MM.1S (cell line): Measurements from ENCODE around the gene EFNA3.
A peak's percentile ranks its signal among the peaks of the same experiment; 100 is the strongest.

Experiments
- DNase-seq: peaks from one replicate; pipeline ENCODE4 v3.0.0-alpha.2; 2015
- H2AFZ ChIP-seq: fragments of 300-600 bp; sonication (generic); 2 replicates; pipeline ENCODE4 v1.6.0; 2016; ENCODE audit warnings: antibody characterized with exemption, low read length
- H3F3A ChIP-seq: fragments of 300-600 bp; sonication (generic); 2 replicates; pipeline ENCODE4 v1.6.1; 2016; ENCODE audit warnings: mild to moderate bottlenecking, antibody characterized with exemption, low read length, moderate library complexity, mixed read lengths; ENCODE audit not compliant: insufficient read depth
- H3K27ac ChIP-seq: fragments of 300-600 bp; sonication (generic); 2 replicates; pipeline ENCODE4 v1.5.1; 2016; ENCODE audit warnings: mild to moderate bottlenecking, low read length
- H3K27me3 ChIP-seq: fragments of 300-600 bp; sonication (generic); replicated peaks from 2 replicates; pipeline ENCODE4 v1.6.0; 2016; ENCODE audit warnings: low read length; ENCODE audit not compliant: insufficient read depth
- H3K36me3 ChIP-seq: fragments of 300-600 bp; sonication (generic); replicated peaks from 2 replicates; pipeline ENCODE4 v1.6.1; 2016; ENCODE audit warnings: mild to moderate bottlenecking, low read length, mixed read lengths; ENCODE audit not compliant: insufficient read depth
- H3K4me1 ChIP-seq: fragments of 300-600 bp; sonication (generic); 2 replicates; pipeline ENCODE4 v1.6.1; 2016; ENCODE audit warnings: low read length, mixed read lengths
- H3K4me2 ChIP-seq: fragments of 300-600 bp; sonication (generic); 2 replicates; pipeline ENCODE4 v1.6.0; 2016; ENCODE audit warnings: low read depth, low read length
- H3K4me3 ChIP-seq: fragments of 300-600 bp; sonication (generic); 2 replicates; pipeline ENCODE4 v1.5.1; 2016; ENCODE audit warnings: low read length, mixed read lengths
- H3K79me2 ChIP-seq: fragments of 300-600 bp; sonication (generic); 2 replicates; pipeline ENCODE4 v1.6.1; 2016; ENCODE audit warnings: mixed run types, low read length, mixed read lengths
- H3K9ac ChIP-seq: fragments of 300-600 bp; sonication (generic); 2 replicates; pipeline ENCODE4 v1.6.1; 2016; ENCODE audit warnings: low read length, mixed read lengths
- H3K9me2 ChIP-seq: fragments of 300-600 bp; sonication (generic); replicated peaks from 2 replicates; pipeline ENCODE4 v1.6.1; 2016; ENCODE audit warnings: mild to moderate bottlenecking, low read length, mixed read lengths; ENCODE audit not compliant: insufficient read depth
- H3K9me3 ChIP-seq: fragments of 300-600 bp; sonication (generic); replicated peaks from 2 replicates; pipeline ENCODE4 v1.6.1; 2016; ENCODE audit warnings: mild to moderate bottlenecking, low read length, mixed read lengths; ENCODE audit not compliant: insufficient read depth
- H4K20me1 ChIP-seq: fragments of 300-600 bp; sonication (generic); 2 replicates; pipeline ENCODE4 v1.6.1; 2016; ENCODE audit warnings: mild to moderate bottlenecking, low read length, moderate library complexity, mixed read lengths; ENCODE audit not compliant: insufficient read depth
- CTCF ChIP-seq: fragments of 300-600 bp; sonication (generic); IDR thresholded peaks from 2 replicates; pipeline ENCODE4 v1.5.1; 2016; ENCODE audit warnings: antibody characterized with exemption, low read length, mixed read lengths
- EZH2 ChIP-seq: fragments of 300-600 bp; sonication (generic); optimal IDR thresholded peaks from 2 replicates; pipeline ENCODE3; 2017; ENCODE audit warnings: low read depth, mild to moderate bottlenecking, antibody characterized with exemption, low read length, mixed read lengths
- EZH2phosphoT487 ChIP-seq: fragments of 300-600 bp; sonication (generic); IDR thresholded peaks from 2 replicates; pipeline ENCODE4 v1.6.1; 2018; ENCODE audit warnings: antibody characterized with exemption, low read length

EFNA3 gene, protein sequence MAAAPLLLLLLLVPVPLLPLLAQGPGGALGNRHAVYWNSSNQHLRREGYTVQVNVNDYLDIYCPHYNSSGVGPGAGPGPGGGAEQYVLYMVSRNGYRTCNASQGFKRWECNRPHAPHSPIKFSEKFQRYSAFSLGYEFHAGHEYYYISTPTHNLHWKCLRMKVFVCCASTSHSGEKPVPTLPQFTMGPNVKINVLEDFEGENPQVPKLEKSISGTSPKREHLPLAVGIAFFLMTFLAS

DNA sequence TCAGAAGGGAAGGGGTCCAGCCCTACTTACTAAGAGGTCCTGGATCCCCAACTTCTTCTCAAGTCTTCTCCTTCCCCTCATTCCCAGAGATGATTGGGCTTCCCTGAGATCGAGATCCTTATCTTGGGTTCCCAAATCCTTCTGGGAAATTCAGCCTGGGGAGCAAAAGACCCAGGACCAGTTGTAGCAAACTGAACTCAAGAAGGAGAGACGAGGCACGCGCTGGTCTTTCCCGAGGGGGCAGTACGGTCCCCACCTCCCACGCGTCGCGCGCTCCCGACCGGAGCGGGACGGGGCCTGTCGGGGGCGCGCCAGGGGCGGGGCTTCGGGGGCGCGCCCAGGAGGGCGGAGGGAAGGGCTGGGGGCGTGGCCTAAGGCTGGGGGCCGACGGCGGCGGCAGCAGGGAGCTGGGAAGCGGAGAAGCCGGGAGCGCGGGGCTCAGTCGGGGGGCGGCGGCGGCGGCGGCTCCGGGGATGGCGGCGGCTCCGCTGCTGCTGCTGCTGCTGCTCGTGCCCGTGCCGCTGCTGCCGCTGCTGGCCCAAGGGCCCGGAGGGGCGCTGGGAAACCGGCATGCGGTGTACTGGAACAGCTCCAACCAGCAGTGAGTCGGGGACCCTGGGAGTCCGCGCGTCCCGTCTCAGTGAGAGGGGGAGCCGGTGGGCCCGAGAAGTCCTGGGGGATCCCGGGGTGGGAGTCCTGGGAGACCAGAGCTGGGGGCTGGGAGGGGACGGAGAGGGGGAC is at the start of gene EFNA3:
Gene EFNA3 (plus strand): TSS at position 369 of the 741 bp plus-strand sequence. CDS start 105 bp downstream, at position 474.
- Histone ChIP-seq H3K9ac (no peak within 1 kb of the TSS), H3K27me3 (peaks cover 48% of the 10 kb centered on the region), H3F3A (peaks cover 21% of the 10 kb centered on the region), H3K9me2 (no peaks in the 10 kb centered on the region), H3K4me3 (peak within 1 kb of the TSS; percentile 46), H3K27ac (no peak within 1 kb of the TSS), H3K9me3 (no peaks in the 10 kb centered on the region), H3K4me1 (peaks cover 54% of the 10 kb centered on the region), H3K4me2 (peak within 1 kb of the TSS; percentile 89), H4K20me1 (no peaks in the 10 kb centered on the region), H2AFZ (no peak within 1 kb of the TSS), H3K79me2 (no peaks in the 10 kb centered on the region), H3K36me3 (no peaks in the 10 kb centered on the region)
- peak; percentile 55 for DNase-seq
- no peak for TF ChIP-seq EZH2phosphoT487
- no peak for TF ChIP-seq EZH2
- no peak for TF ChIP-seq CTCF

DNA sequence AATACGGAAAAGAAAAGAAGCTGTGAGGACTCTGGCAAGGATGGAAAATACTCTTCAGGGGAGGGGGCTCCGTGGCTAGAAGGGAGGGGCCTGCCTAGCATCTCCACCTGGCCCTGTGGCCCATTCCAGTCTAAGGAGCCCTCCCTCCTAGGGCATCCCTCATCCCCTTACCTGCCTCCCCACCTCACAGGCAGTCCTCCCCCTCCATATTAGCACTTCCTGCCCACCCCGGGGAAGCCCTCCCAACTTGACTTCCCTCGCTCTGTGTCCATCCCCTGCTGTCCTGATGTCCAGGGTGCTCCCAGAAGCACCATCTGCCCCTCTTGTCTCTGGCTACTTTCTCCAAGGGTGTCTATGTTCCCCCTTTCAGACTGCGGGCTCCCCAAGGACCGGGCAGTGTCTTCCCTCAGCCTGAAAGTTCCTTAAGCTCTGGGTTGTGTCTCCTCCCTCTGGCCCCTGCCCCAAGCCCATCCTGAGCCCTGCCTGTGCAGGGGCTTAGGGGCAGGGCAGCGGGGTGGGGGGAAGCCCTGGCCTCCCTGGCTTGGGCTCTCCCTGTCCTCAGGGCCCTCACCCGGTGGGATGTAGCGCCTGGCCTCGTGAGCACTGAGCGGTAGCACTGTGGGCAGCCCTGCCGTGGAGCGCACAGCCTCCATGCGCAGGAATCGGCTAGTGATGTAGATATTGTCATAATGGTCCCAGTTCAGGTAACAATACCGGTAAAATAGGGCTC is 49.0 kb upstream of the EFNA3 start:
- Histone ChIP-seq H3K27me3 (0 out of 2 replicates have a peak, but pooled peaks cover 8% of the 10 kb centered on the region), H2AFZ (no peak overlapping the region), H3K4me1 (no peaks in the 10 kb centered on the region), H3K4me3 (no peak overlapping the region), H3K27ac (no peak overlapping the region), H3K9me2 (no peaks in the 10 kb centered on the region), H3F3A (no peaks in the 10 kb centered on the region), H3K36me3 (no peaks in the 10 kb centered on the region), H3K4me2 (no peak overlapping the region), H4K20me1 (no peaks in the 10 kb centered on the region), H3K9me3 (no peaks in the 10 kb centered on the region), H3K9ac (no peak overlapping the region), H3K79me2 (no peaks in the 10 kb centered on the region)
- DNase-seq, result no peak
- TF ChIP-seq EZH2 (no peak), CTCF (no peak), EZH2phosphoT487 (no peak)

DNA sequence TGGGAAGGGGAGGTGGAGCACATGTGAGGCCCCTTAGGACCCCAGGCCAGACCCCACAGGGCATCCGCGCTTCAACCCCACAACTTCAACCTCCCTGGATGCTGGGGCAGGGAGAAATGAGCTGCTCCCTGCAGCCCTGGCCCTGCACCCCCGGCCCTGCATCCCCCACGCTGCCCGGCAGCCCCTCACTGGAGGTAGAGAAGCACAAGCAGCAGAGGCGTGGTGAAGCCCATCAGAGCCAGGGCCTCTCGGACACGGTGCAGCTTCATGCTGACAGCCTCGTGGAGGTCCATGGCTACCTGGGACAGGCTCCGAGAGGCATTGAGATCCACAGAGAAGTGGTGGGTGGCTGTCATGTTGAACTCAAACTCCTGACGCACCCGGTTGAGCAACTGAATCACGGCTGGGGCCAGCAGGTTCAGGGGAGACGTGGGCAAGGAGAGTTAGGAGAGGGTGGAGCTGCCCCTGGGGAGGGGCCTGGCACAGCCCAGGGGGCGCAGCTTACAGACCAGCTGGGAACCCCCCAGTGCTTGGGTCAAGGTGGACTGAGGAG is 48.3 kb upstream of the EFNA3 start:
- TF ChIP-seq CTCF, result no peak
- no peak for TF ChIP-seq EZH2
- TF ChIP-seq EZH2phosphoT487, result no peak
- H4K20me1 ChIP-seq, result no peaks in the 10 kb centered on the region
- H3K79me2 ChIP-seq, result no peaks in the 10 kb centered on the region
- H2AFZ ChIP-seq, result no peak overlapping the region
- no peaks in the 10 kb centered on the region for H3K9me3 ChIP-seq
- H3K9me2 ChIP-seq, result no peaks in the 10 kb centered on the region
- H3K36me3 ChIP-seq, result no peaks in the 10 kb centered on the region
- H3K4me3 ChIP-seq, result no peak overlapping the region
- no peak overlapping the region for H3K27ac ChIP-seq
- no peak overlapping the region for H3K9ac ChIP-seq
- H3K27me3 ChIP-seq, result 0 out of 2 replicates have a peak, but pooled peaks cover 8% of the 10 kb centered on the region
- H3K4me2 ChIP-seq, result no peak overlapping the region
- no peaks in the 10 kb centered on the region for H3K4me1 ChIP-seq
- H3F3A ChIP-seq, result no peaks in the 10 kb centered on the region
- DNase-seq, result no peak
